ENCODE measurements around the gene BCAR3. TPM values are rescaled to one million over a fixed set of nuclear protein-coding genes. Genes with fewer than 3 reads are reported as not detected.
A peak's percentile ranks its signal among the peaks of the same experiment; 100 is the strongest.

BCAR3 gene
- total and polyA plus RNA-seq, 2 donors from 2014 or later: 25.4 to 28.4 TPM

DNA sequence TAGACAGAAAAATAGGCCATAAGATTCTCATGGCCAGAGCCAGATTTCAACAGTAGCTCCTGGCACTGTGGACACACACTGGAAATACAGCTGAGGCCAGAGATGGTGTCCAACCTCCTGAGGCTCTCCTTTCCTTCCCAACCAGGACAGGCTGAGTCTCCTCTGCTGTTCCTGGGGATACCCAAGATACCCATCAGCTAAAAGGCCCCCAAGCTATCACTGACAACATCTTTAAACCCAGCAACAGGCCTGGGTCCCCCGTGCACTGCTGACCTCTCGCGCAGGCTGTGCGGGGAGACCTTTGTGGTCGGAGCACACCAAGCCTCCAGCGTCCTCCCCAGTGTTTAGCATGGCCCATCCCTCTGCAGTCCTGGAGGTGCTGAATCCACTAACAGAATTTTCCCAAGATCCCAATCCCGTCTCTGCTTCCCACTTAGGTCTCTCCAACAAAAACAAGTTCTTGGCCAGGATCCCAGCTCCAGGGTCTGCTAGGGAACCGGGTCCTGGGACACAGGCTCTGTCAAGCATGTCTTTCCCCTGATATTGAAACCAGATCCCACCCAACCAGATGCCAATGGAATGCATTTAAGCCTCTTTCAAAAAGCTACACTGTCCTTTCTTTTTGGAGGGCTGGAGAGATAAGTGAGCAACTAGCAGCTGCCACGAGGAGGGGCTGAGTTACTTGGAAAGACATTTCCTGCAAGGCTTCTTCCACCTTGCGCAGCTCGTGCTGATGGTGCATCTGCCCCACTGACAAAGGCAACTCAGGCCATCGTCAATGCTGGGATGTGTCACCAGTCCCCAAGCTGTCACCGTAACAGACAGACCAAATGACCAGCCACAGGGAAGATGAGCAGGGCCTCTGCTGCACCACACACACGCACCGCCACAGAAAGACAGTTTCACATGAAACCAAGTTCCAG lies 73.2 kb downstream of the BCAR3 start:
- H3K9ac ChIP-seq (ENCODE audit: low read length in 3 of 3): peak overlapping the region in 1 of 3 donors; percentile 1
- H3K27ac ChIP-seq (ENCODE audit: low read depth in 2 of 2, low read length in 2 of 2): no peak overlapping the region
- no peaks in the 10 kb centered on the region for H3K36me3 ChIP-seq (ENCODE audit: control insufficient read depth in 2 of 3, insufficient read depth in 3 of 3, low read length in 3 of 3)
- peak in 2 of 5 donors; percentile 43 to 83 for DNase-seq
- intact Hi-C loops (cut with DNase I): no loop called here
- H3K27me3 ChIP-seq (ENCODE audit: control insufficient read depth, insufficient read depth, low read length): no peaks in the 10 kb centered on the region
- no peak for TF ChIP-seq CTCF (IDR thresholded peaks at IDR 0.05; ENCODE audit: borderline replicate concordance, extremely low read depth, insufficient read depth)
- H3K4me1 ChIP-seq (ENCODE audit: control insufficient read depth in 2 of 3, insufficient read depth in 2 of 3, low read depth in 1 of 3, low read length in 3 of 3): peaks cover 3 to 41% (median 31%) of the 10 kb centered on the region in 3 donors
- no peak for FAIRE-seq
- H3K4me3 ChIP-seq (ENCODE audit: low read length in 3 of 3): no peak overlapping the region
- no peaks in the 10 kb centered on the region for H3K9me3 ChIP-seq (ENCODE audit: control insufficient read depth in 2 of 3, insufficient read depth in 1 of 3, low read length in 3 of 3)

GRCh38 chr1:93607814-93608186 lies 73.8 kb downstream of the BCAR3 start:
- H3K4me3 ChIP-seq (ENCODE audit: low read length in 3 of 3): no peak overlapping the region
- FAIRE-seq (no peak), DNase-seq (no peak)
- no peaks in the 10 kb centered on the region for H3K36me3 ChIP-seq (ENCODE audit: control insufficient read depth in 2 of 3, insufficient read depth in 3 of 3, low read length in 3 of 3)
- H3K9ac ChIP-seq (ENCODE audit: low read length in 3 of 3): no peak overlapping the region
- H3K27me3 ChIP-seq (ENCODE audit: control insufficient read depth, insufficient read depth, low read length): no peaks in the 10 kb centered on the region
- no peak for TF ChIP-seq CTCF (IDR thresholded peaks at IDR 0.05; ENCODE audit: borderline replicate concordance, extremely low read depth, insufficient read depth)
- H3K9me3 ChIP-seq (ENCODE audit: control insufficient read depth in 2 of 3, insufficient read depth in 1 of 3, low read length in 3 of 3): no peaks in the 10 kb centered on the region
- H3K4me1 ChIP-seq (ENCODE audit: control insufficient read depth in 2 of 3, insufficient read depth in 2 of 3, low read depth in 1 of 3, low read length in 3 of 3): peaks cover 3 to 41% (median 31%) of the 10 kb centered on the region in 3 donors
- intact Hi-C loops (cut with DNase I): no loop called here
- no peak overlapping the region for H3K27ac ChIP-seq (ENCODE audit: low read depth in 2 of 2, low read length in 2 of 2)

- Histone ChIP-seq H3K4me1 (ENCODE audit: control insufficient read depth in 2 of 3, insufficient read depth in 2 of 3, low read depth in 1 of 3, low read length in 3 of 3) (peaks cover 3 to 46% (median 26%) of the 10 kb centered on the region in 3 donors), H3K36me3 (ENCODE audit: control insufficient read depth in 2 of 3, insufficient read depth in 3 of 3, low read length in 3 of 3) (no peaks in the 10 kb centered on the region), H3K27me3 (ENCODE audit: control insufficient read depth, insufficient read depth, low read length) (no peaks in the 10 kb centered on the region), H3K4me3 (ENCODE audit: low read length in 3 of 3) (no peak overlapping the region), H3K27ac (ENCODE audit: low read depth in 2 of 2, low read length in 2 of 2) (no peak overlapping the region), H3K9ac (ENCODE audit: low read length in 3 of 3) (no peak overlapping the region), H3K9me3 (ENCODE audit: control insufficient read depth in 2 of 3, insufficient read depth in 1 of 3, low read length in 3 of 3) (no peaks in the 10 kb centered on the region)
- TF ChIP-seq CTCF (IDR thresholded peaks at IDR 0.05; ENCODE audit: borderline replicate concordance, extremely low read depth, insufficient read depth): no peak
- DNase-seq: no peak
- FAIRE-seq: no peak
- intact Hi-C loops (cut with DNase I): no loop called here
Observed at GRCh38 chr1:93605812-93606512, 75.7 kb downstream of the BCAR3 start.

Measured in kidney (tissue), 14 donors.